Heart left ventricle (tissue), 13 donors: ENCODE data around the gene CRYBB1.

ENCODE experiments used
- CTCF ChIP-seq, 12 donors: fragments of 200-600 bp; sonication (generic) in 4 of 12; IDR thresholded peaks; one replicate each; pipeline versions ENCODE4 v1.5.0 to v1.8.0; 2018 to 2022; ENCODE audit warnings: antibody characterized with exemption in 12 of 12, mild to moderate bottlenecking in 5 of 12
- POLR2A ChIP-seq, 2 donors: fragments of 450-650 bp; IDR thresholded peaks; one replicate each; pipeline ENCODE4 v1.6.1; 2017; ENCODE audit warnings: antibody characterized with exemption in 2 of 2, mild to moderate bottlenecking in 2 of 2, moderate library complexity in 2 of 2
- donor health status: ischemic (EF 13 %, LVEDD 7.1; RV severe dilation, severe dysfunction).
- donor health status: DM: no; HTN: yes; CAD: no.
- donor health status: DM: no; HTN: no; CAD: no.
- donor health status: ischemic (EF 25% LVEDD 6.9; RV normal size, moderate dysfunction).
- donor health status: ischemic (EF 25% LVEDD 5.7; RV mildly dilated, moderate dysfunction).
- donor health status: ischemic (EF 35%, LVEDD 5.7; RV mildly dilated, moderate dysfunction).
- donor health status: nonischemic (EF 11% LVEDD 7.7; RV severe dilation, severe dysfunction).
- donor health status: DM: yes; HTN: yes; CAD: no.
- donor health status: PGD.
- donor health status: ischemic (EF 29% LVEDD 5.4; RV normal size, mild dysfunction).
- donor health status: nonischemic (EF 23%, LVEDD 6.1; RV moderate dilation, normal function).

DNA sequence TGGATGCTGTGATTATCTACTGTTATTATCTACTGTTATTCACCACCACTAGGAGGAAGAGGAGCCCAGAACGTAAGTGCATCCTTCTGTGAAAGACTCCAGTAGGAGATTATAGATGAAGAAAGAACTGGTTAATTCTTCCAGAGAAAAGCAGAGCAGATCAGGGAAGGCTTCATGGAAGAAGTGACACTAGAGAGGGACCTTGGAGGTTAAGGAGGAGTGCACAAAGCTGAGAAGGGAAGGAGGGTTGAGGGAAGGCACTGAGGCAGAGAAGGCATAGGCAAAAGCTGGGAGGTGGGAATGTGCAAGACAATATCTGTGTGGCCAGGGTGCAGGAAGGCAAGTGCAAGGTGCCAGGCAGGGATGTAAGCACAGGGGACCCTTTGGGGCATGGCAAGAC is 13.5 kb downstream of the CRYBB1 start:
- TF ChIP-seq CTCF (IDR thresholded peaks at IDR 0.05): no peak
- TF ChIP-seq POLR2A (IDR thresholded peaks at IDR 0.05): no peak
